WTC11 (cell line): ENCODE data around the gene STAM. TPM values are rescaled to one million over a fixed set of nuclear protein-coding genes. Genes with fewer than 3 reads are reported as not detected.

Source experiments
- ATAC-seq: fragments of 200-7000 bp; cut with Tn5 transposase; 2 replicates; pipeline ENCODE4 v1.10.0; 2021; ENCODE audit warnings: mild to moderate bottlenecking, moderate library complexity
- CTCF ChIA-PET: fragments of 300-600 bp; sonication (Branson Sonifier 250); formaldehyde crosslinking; loops from one replicate; lab custom pipeline; 2021; ENCODE audit warnings: antibody characterized with exemption; lab: Charles Lee
- POLR2A ChIA-PET: fragments of 350-600 bp; sonication (Branson Sonifier 250); formaldehyde crosslinking; loops from one replicate; lab custom pipeline; 2021; ENCODE audit warnings: antibody characterized with exemption; lab: Charles Lee
- DNase-seq: peaks from one replicate; pipeline ENCODE4 v3.0.0; 2021; ENCODE audit warnings: low spot score
- H3K27ac Mint-ChIP-seq: 2 replicates; pipeline ENCODE4 v1.8.0; 2021; ENCODE audit warnings: mixed read lengths
- H3K27me3 Mint-ChIP-seq: 2 replicates; pipeline ENCODE4 v1.8.0; 2021; ENCODE audit warnings: low read depth, mild to moderate bottlenecking, moderate library complexity, mixed read lengths
- H3K36me3 Mint-ChIP-seq: 2 replicates; pipeline ENCODE4 v1.8.0; 2021; ENCODE audit warnings: mixed read lengths
- H3K4me1 Mint-ChIP-seq: 2 replicates; pipeline ENCODE4 v1.8.0; 2022; ENCODE audit warnings: mixed read lengths
- H3K4me3 Mint-ChIP-seq: 2 replicates; pipeline ENCODE4 v1.8.0; 2021; ENCODE audit warnings: mild to moderate bottlenecking, moderate library complexity, mixed read lengths
- H3K9me3 Mint-ChIP-seq: 2 replicates; pipeline ENCODE4 v1.8.0; 2021; ENCODE audit warnings: mixed read lengths
- ATF6 ChIP-seq: sonication (generic); formaldehyde crosslinking; IDR thresholded peaks from 2 replicates; pipeline ENCODE4 v1.8.1; 2023; ENCODE audit warnings: mild to moderate bottlenecking, missing genetic modification reagents
- CDX4 ChIP-seq: fragments of 250-450 bp; sonication (Bioruptor Pico); IDR thresholded peaks from 2 replicates; pipeline ENCODE4 v1.9.0; 2021; ENCODE audit warnings: moderate library complexity, mild to moderate bottlenecking, inconsistent platforms, borderline replicate concordance
- E2F4 ChIP-seq: sonication (generic); formaldehyde crosslinking; IDR thresholded peaks from 2 replicates; pipeline ENCODE4 v1.8.1; 2022; ENCODE audit warnings: low read depth, mild to moderate bottlenecking, moderate library complexity, missing genetic modification reagents, borderline replicate concordance
- ELF4 ChIP-seq: sonication (generic); formaldehyde crosslinking; IDR thresholded peaks from 2 replicates; pipeline ENCODE4 v1.8.1; 2022; ENCODE audit warnings: low read depth, mild to moderate bottlenecking, moderate library complexity, missing genetic modification reagents
- EMX1 ChIP-seq: fragments of 250-450 bp; sonication (Bioruptor Pico); IDR thresholded peaks from 2 replicates; pipeline ENCODE4 v1.8.0; 2021; ENCODE audit warnings: mild to moderate bottlenecking
- HMGXB4 ChIP-seq: sonication (generic); formaldehyde crosslinking; IDR thresholded peaks from 2 replicates; pipeline ENCODE4 v1.8.1; 2023; ENCODE audit warnings: mild to moderate bottlenecking, moderate library complexity, missing genetic modification reagents
- JAZF1 ChIP-seq: fragments of 250-450 bp; sonication (Bioruptor Pico); IDR thresholded peaks from 2 replicates; pipeline ENCODE4 v1.9.0; 2021; ENCODE audit warnings: moderate library complexity, mild to moderate bottlenecking, inconsistent platforms
- MLX ChIP-seq: sonication (generic); formaldehyde crosslinking; IDR thresholded peaks from 2 replicates; pipeline ENCODE4 v1.8.1; 2023; ENCODE audit warnings: mild to moderate bottlenecking, missing genetic modification reagents, moderate library complexity
- MYBL2 ChIP-seq: sonication (generic); formaldehyde crosslinking; IDR thresholded peaks from 2 replicates; pipeline ENCODE4 v1.8.1; 2023; ENCODE audit warnings: mild to moderate bottlenecking, moderate library complexity, missing genetic modification reagents
- OVOL2 ChIP-seq: fragments of 250-450 bp; sonication (Bioruptor Pico); IDR thresholded peaks from 2 replicates; pipeline ENCODE4 v1.9.0; 2021; ENCODE audit warnings: mild to moderate bottlenecking, borderline replicate concordance
- RELA ChIP-seq: sonication (generic); formaldehyde crosslinking; IDR thresholded peaks from 2 replicates; pipeline ENCODE4 v1.8.1; 2022; ENCODE audit warnings: missing genetic modification reagents, mild to moderate bottlenecking, borderline replicate concordance
- SMAD3 ChIP-seq: sonication (generic); formaldehyde crosslinking; IDR thresholded peaks from 2 replicates; pipeline ENCODE4 v1.8.0; 2022; ENCODE audit warnings: missing genetic modification reagents, mild to moderate bottlenecking, borderline replicate concordance
- SOX15 ChIP-seq: fragments of 250-450 bp; sonication (Bioruptor Pico); IDR thresholded peaks from 2 replicates; pipeline ENCODE4 v1.9.0; 2021; ENCODE audit warnings: mild to moderate bottlenecking
- ZNF396 ChIP-seq: fragments of 250-450 bp; sonication (Bioruptor Pico); IDR thresholded peaks from 2 replicates; pipeline ENCODE4 v1.8.0; 2021; ENCODE audit warnings: mild to moderate bottlenecking, moderate library complexity, borderline replicate concordance
- ZNF425 ChIP-seq: fragments of 250-450 bp; sonication (Bioruptor Pico); conservative IDR thresholded peaks from 2 replicates; pipeline ENCODE4 v1.9.0; 2021; ENCODE audit warnings: mild to moderate bottlenecking
- ZNF512 ChIP-seq: sonication (generic); formaldehyde crosslinking; IDR thresholded peaks from 2 replicates; pipeline ENCODE4 v1.8.1; 2022; ENCODE audit warnings: missing genetic modification reagents, borderline replicate concordance
- ZSCAN18 ChIP-seq: fragments of 250-450 bp; sonication (Bioruptor Pico); IDR thresholded peaks from 2 replicates; pipeline ENCODE4 v2.1.2; 2022; ENCODE audit warnings: mild to moderate bottlenecking, moderate library complexity
- total RNA-seq: library from RNA; stranded (reverse); gene quantifications from 3 replicates; pipeline ENCODE4 v1.2.3, GENCODE V29; 2021

Gene STAM
- total RNA-seq, 1 experiment from 2014 or later: 24.2 TPM

- TF ChIP-seq E2F4 (no peak), EMX1 (no peak), ZNF512 (no peak), MLX (CRISPR knock-in tag) (no peak), ZNF425 (no peak), RELA (CRISPR knock-in tag) (no peak)
- TF ChIP-seq, all 79 proteins: peak for 0
Measured at GRCh38 chr10:17693009-17693408, 49.1 kb downstream of the STAM start (continued).

GRCh38 chr10:17698696-17699095 lies 54.7 kb downstream of the STAM start:
- ChIA-PET CTCF (interaction anchor here (1.1 kb wide), 1 partner anchor 103 kb away, joined by 3 read pairs; no protein-coding TSS in a partner anchor), POLR2A (no interaction called here)
- DNase-seq (no peak), ATAC-seq (no peak)
- H3K4me3 Mint-ChIP-seq: no peak overlapping the region
- no peaks in the 10 kb centered on the region for H3K27me3 Mint-ChIP-seq
- H3K9me3 Mint-ChIP-seq: no peaks in the 10 kb centered on the region
- H3K36me3 Mint-ChIP-seq: peaks cover 5% of the 10 kb centered on the region
- H3K27ac Mint-ChIP-seq: no peak overlapping the region
- no peaks in the 10 kb centered on the region for H3K4me1 Mint-ChIP-seq
- TF ChIP-seq CDX4 (CRISPR knock-in tag): no peak

- no peaks in the 10 kb centered on the region for H3K4me1 Mint-ChIP-seq
- TF ChIP-seq ZNF396 (CRISPR knock-in tag) (no peak), SMAD3 (CRISPR knock-in tag) (no peak), OVOL2 (CRISPR knock-in tag) (no peak), MYBL2 (CRISPR knock-in tag) (no peak), JAZF1 (no peak), ELF4 (CRISPR knock-in tag) (no peak), ATF6 (CRISPR knock-in tag) (no peak), ZNF425 (no peak), SOX15 (CRISPR knock-in tag) (no peak), HMGXB4 (no peak), ZSCAN18 (CRISPR knock-in tag) (no peak)
Measured at GRCh38 chr10:17701301-17701700, 57.4 kb downstream of the STAM start.

More at GRCh38 chr10:17701301-17701700, 57.4 kb downstream of the STAM start:
- H3K27ac Mint-ChIP-seq: no peak overlapping the region
- no peak overlapping the region for H3K4me3 Mint-ChIP-seq
- DNase-seq (no peak), ATAC-seq (no peak)
- ChIA-PET POLR2A (no interaction called here), CTCF (no interaction called here)
- H3K27me3 Mint-ChIP-seq: no peaks in the 10 kb centered on the region
- no peaks in the 10 kb centered on the region for H3K9me3 Mint-ChIP-seq
- H3K36me3 Mint-ChIP-seq: peaks cover 13% of the 10 kb centered on the region
